Heart left ventricle (tissue), 16 donors: ENCODE results near the gene FAM221B. TPM values are rescaled to one million over a fixed set of nuclear protein-coding genes. Genes with fewer than 3 reads are reported as not detected.

Source experiments
- ATAC-seq, 4 donors: fragments of 200-7000 bp; cut with Tn5 transposase; one replicate each; pipeline ENCODE4 v1.9.1; 2020 to 2022; ENCODE audit warnings: moderate library complexity in 4 of 4, mild to moderate bottlenecking in 3 of 4, moderate number of reproducible peaks in 1 of 4
- DNase-seq, 5 donors: peaks; one replicate each; pipeline ENCODE4 v3.0.0-alpha.2; 2020
- H3K27ac ChIP-seq, 12 donors: fragments of 200-600 bp; sonication (generic) in 4 of 12; one replicate each; pipeline versions ENCODE4 v1.5.0 to v1.8.0; 2016 to 2022; ENCODE audit warnings: mild to moderate bottlenecking in 2 of 12
- H3K27me3 ChIP-seq, 9 donors: fragments of 200-600 bp; sonication (generic) in 2 of 9; one replicate each; pipeline versions ENCODE4 v1.5.1 to v1.8.0; 2016 to 2022; ENCODE audit warnings: mild to moderate bottlenecking in 3 of 9
- H3K36me3 ChIP-seq, 9 donors: fragments of 200-600 bp; sonication (generic) in 2 of 9; one replicate each; pipeline versions ENCODE4 v1.5.0 to v1.8.0; 2018 to 2022; ENCODE audit warnings: mild to moderate bottlenecking in 2 of 9
- H3K4me1 ChIP-seq, 12 donors: fragments of 200-600 bp; sonication (generic) in 4 of 12; one replicate each; pipeline versions ENCODE4 v1.5.0 to v1.8.0; 2016 to 2022; ENCODE audit warnings: mild to moderate bottlenecking in 3 of 12
- H3K4me3 ChIP-seq, 12 donors: fragments of 200-600 bp; sonication (generic) in 4 of 12; one replicate each; pipeline versions ENCODE4 v1.5.0 to v1.8.0; 2017 to 2022; ENCODE audit warnings: mild to moderate bottlenecking in 9 of 12, moderate library complexity in 4 of 12
- H3K9me3 ChIP-seq, 12 donors: fragments of 200-600 bp; sonication (generic) in 4 of 12; one replicate each; pipeline versions ENCODE4 v1.5.0 to v1.8.0; 2016 to 2022; ENCODE audit warnings: mild to moderate bottlenecking in 1 of 12
- POLR2A ChIP-seq, 2 donors: fragments of 450-650 bp; IDR thresholded peaks; one replicate each; pipeline ENCODE4 v1.6.1; 2017; ENCODE audit warnings: antibody characterized with exemption in 2 of 2, mild to moderate bottlenecking in 2 of 2, moderate library complexity in 2 of 2
- WGBS, 4 donors: extraction: QIAGEN DNeasy Blood & Tissue Kit in 2 of 4; methylation state at CpG; one replicate each; pipeline versions ENCODE4 v1.1.5 to v1.1.7; 2013 to 2018; 5-methylcytosine and 5-hydroxymethylcytosine counted together
- intact Hi-C, 10 donors: fragments of 100-400 bp; cut with DNase I; formaldehyde crosslinking; loops; one replicate each; pipeline versions ENCODE4 v1.11.1 to v1.14.2; 2022
- polyA plus RNA-seq, 2 donors: library from polyadenylated mRNA; stranded (reverse); fragments of 200-250 nt; gene quantifications; one replicate each; pipeline ENCODE4 v1.2.3, GENCODE V29; 2013
- total RNA-seq, 9 donors: library from RNA; depleted of rRNA in 2 of 9; stranded (reverse); fragments of >200 nt in 2 of 9; fragmentation: NEBNext Ultra II Directional in 3 of 9; extraction: Animal tissue kit (Norgen Biotek cat#: 25700) in 3 of 9; gene quantifications; one replicate each; pipeline versions ENCODE4 v1.1.0 to v1.2.4, GENCODE V29; 2016 to 2023
- TF ChIP-seq, protein P1 (sequence below), 12 donors: fragments of 200-600 bp; sonication (generic) in 4 of 12; IDR thresholded peaks; one replicate each; pipeline versions ENCODE4 v1.5.0 to v1.8.0; 2018 to 2022; ENCODE audit warnings: antibody characterized with exemption in 12 of 12, mild to moderate bottlenecking in 5 of 12
- donor health status: ischemic (EF 13 %, LVEDD 7.1; RV severe dilation, severe dysfunction).
- donor health status: healthy with polysubstance abuse.
- donor health status: DM: no; HTN: yes; CAD: no.
- donor health status: DM: no; HTN: no; CAD: no.
- donor health status: ischemic (EF 25% LVEDD 6.9; RV normal size, moderate dysfunction).
- donor health status: ischemic (EF 25% LVEDD 5.7; RV mildly dilated, moderate dysfunction).
- donor health status: healthy.
- donor health status: DM: yes; HTN: yes; CAD: no.
- donor health status: ischemic (EF 35%, LVEDD 5.7; RV mildly dilated, moderate dysfunction).
- donor health status: nonischemic (EF 11% LVEDD 7.7; RV severe dilation, severe dysfunction).
- donor health status: DM: yes; HTN: yes; CAD: no.
- donor health status: PGD.
- donor health status: ischemic (EF 29% LVEDD 5.4; RV normal size, mild dysfunction).
- donor health status: nonischemic (EF 23%, LVEDD 6.1; RV moderate dilation, normal function).

Gene FAM221B
- total and polyA plus RNA-seq, 11 donors: not detected

DNA sequence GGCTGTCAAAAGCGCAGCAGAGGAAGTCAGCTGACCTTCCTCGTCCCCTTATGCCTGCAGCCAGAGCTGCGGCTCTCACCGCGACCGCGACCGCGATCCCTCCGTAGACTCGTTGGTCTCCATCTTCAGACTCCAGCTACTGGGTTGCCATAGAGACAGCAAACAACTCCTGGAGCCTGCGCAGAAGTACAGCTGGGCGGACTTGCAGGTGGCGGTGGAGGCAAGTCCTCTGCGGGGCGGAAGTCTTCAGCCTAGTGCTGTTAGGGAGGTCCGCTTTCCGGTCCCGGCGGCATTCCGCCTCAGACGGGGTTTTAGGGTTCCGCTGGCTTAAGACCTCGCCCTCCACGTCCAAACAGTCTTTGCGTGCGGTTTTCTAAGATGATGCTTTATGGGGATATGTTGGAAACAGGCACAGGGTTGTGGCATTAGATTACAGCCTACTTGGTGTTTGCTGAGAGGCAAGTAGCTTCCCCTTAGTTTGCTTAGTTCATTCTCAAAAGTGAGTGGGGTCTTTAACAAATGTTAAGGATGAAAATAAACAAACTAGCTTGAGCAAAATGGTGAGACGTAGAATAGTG lies 16.4 kb downstream of the FAM221B start, which contains the start of gene SPAG8:
SPAG8 (minus strand) TSS at position 238 of the 578 bp plus-strand sequence; CDS start at position 123, 115 bp downstream.
- peak; percentile 71 to 81 (median 77) for ATAC-seq
- H3K9me3 ChIP-seq: no peaks in the 10 kb centered on the region
- H3K4me3 ChIP-seq: peak within 1 kb of the TSS; percentile 25 to 72 (median 60)
- intact Hi-C loops: loop anchor here in 2 of 10 donors (1.0 to 10.0 kb wide), 4 partner anchors 21 to 157 kb away; partner anchors contain the start of genes CCDC107 (in 2 of the 2), RMRP (in 2 of the 2), MSMP (in 1 of the 2) and NPR2 (in 1 of the 2)
- WGBS, 4 donors: 1 to 3% (median 2%) methylated on average over 19 to 28 of the region's 28 CpGs
- peaks cover 5 to 40% (median 31%) of the 10 kb centered on the region in 12 donors for H3K4me1 ChIP-seq
- no peaks in the 10 kb centered on the region for H3K27me3 ChIP-seq
- peak; percentile 95 to 98 (median 95) for DNase-seq
- peak in 1 of 2 donors; percentile 53 for TF ChIP-seq POLR2A (IDR thresholded peaks at IDR 0.05)
- TF ChIP-seq, protein P1, sequence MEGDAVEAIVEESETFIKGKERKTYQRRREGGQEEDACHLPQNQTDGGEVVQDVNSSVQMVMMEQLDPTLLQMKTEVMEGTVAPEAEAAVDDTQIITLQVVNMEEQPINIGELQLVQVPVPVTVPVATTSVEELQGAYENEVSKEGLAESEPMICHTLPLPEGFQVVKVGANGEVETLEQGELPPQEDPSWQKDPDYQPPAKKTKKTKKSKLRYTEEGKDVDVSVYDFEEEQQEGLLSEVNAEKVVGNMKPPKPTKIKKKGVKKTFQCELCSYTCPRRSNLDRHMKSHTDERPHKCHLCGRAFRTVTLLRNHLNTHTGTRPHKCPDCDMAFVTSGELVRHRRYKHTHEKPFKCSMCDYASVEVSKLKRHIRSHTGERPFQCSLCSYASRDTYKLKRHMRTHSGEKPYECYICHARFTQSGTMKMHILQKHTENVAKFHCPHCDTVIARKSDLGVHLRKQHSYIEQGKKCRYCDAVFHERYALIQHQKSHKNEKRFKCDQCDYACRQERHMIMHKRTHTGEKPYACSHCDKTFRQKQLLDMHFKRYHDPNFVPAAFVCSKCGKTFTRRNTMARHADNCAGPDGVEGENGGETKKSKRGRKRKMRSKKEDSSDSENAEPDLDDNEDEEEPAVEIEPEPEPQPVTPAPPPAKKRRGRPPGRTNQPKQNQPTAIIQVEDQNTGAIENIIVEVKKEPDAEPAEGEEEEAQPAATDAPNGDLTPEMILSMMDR (IDR thresholded peaks at IDR 0.05): peak in 1 of 12 donors; percentile 7
- peak within 1 kb of the TSS; percentile 16 to 100 (median 80) for H3K27ac ChIP-seq
- peaks cover 0 to 29% (median 28%) of the 10 kb centered on the region in 9 donors for H3K36me3 ChIP-seq

DNA sequence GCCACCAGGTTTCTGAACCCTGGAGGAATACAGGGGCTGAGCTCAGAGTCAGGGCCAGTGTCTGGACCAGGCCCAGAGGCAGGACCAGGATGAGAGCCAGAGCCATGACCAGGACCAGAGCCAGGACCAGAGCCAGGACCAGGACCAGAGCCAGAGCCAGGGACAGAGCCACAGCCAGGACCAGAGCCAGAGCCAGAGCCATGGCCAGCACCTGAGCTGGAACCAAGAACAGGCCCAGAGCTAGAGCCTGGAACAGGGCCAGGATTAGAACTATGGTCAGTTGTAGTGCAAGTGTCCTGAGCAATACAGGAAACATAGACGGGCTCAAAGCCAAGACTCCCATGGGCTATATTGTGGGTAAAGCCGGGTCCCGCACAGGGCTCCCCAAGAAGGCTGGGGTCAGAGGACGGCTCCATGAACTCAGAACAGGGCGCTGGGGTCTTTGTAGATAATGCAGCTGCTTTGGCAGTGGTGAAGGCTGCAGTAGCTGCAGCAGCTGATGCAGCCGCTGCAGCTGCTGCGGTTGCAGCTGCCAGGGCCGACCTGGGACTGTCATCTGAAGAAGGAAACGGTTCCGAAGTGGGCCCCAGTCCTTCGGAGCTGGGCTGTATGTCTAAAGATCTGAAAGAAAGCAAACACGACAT lies 17.0 kb downstream of the FAM221B start:
- DNase-seq: peak in 4 of 5 donors; percentile 38 to 64 (median 50)
- Histone ChIP-seq H3K27me3 (no peaks in the 10 kb centered on the region), H3K4me3 (peak overlapping the region; percentile 25 to 72 (median 60)), H3K9me3 (no peaks in the 10 kb centered on the region), H3K27ac (peak overlapping the region in 11 of 12 donors; percentile 63 to 100 (median 79)), H3K36me3 (peaks cover 0 to 36% (median 32%) of the 10 kb centered on the region in 9 donors), H3K4me1 (peaks cover 5 to 40% (median 29%) of the 10 kb centered on the region in 12 donors)
- ATAC-seq: no peak
- intact Hi-C loops: loop anchor here in 2 of 10 donors (1.0 to 10.0 kb wide), 4 partner anchors 20 to 157 kb away; partner anchors contain the start of genes CCDC107 (in 2 of the 2), RMRP (in 2 of the 2), MSMP (in 1 of the 2) and NPR2 (in 1 of the 2)
- WGBS, 4 donors: 2 to 16% (median 10%) methylated on average over 7 to 12 of the region's 12 CpGs
- no peak for TF ChIP-seq POLR2A (IDR thresholded peaks at IDR 0.05)
- TF ChIP-seq, protein P1 (IDR thresholded peaks at IDR 0.05): no peak

DNA sequence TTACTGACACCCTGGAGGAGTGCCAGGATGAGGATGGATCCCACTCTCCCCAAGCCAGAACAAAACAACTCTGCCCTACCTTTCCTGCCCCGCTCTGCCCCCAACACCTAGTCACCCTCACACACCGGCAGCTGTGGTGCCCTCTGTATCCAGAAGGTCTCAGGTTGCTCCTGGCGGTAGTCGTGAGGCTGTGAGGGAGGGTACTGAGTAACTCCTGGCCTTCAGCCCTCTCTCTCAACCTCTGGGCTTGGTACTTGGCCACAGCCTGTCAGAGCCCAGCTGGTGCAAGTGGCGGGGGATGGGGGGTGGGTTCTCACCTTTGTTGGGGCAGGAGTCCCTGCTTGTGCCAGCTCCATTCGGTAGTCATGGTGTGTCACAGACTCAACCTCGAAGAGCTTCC lies 18.4 kb downstream of the FAM221B start:
- Histone ChIP-seq H3K4me1 (peaks cover 5 to 34% (median 29%) of the 10 kb centered on the region in 12 donors), H3K27ac (no peak overlapping the region), H3K27me3 (no peaks in the 10 kb centered on the region), H3K9me3 (no peaks in the 10 kb centered on the region), H3K4me3 (no peak overlapping the region), H3K36me3 (peaks cover 0 to 49% (median 41%) of the 10 kb centered on the region in 9 donors)
- ATAC-seq (no peak), DNase-seq (no peak)
- TF ChIP-seq, protein P1 (IDR thresholded peaks at IDR 0.05): no peak
- no peak for TF ChIP-seq POLR2A (IDR thresholded peaks at IDR 0.05)
- 92 to 96% (median 95%) methylated on average over 7 of the region's 7 CpGs for WGBS, 4 donors
- intact Hi-C loops: loop anchor here in 2 of 10 donors (5.0 to 10.0 kb wide), 3 partner anchors 55 to 155 kb away; partner anchors contain the start of genes CCDC107 (in 2 of the 2), RMRP (in 2 of the 2), MSMP (in 1 of the 2) and SIT1 (in 1 of the 2)

DNA sequence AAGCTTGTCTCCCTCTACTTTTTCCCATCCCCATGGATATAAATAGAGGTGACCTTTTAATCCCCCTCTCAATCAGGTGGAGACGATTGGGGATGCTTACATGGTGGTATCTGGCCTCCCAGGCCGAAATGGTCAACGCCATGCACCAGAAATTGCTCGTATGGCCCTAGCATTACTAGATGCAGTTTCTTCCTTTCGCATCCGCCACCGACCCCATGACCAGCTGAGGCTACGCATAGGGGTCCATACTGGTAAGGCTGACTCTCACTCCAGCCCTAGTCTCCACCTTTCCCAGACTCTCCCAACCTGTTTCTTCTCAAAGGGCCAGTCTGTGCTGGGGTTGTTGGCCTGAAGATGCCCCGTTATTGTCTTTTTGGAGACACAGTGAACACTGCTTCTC lies 20.1 kb downstream of the FAM221B start:
- H3K4me3 ChIP-seq: no peak overlapping the region
- intact Hi-C loops: no loop called here
- no peak overlapping the region for H3K27ac ChIP-seq
- peaks cover 5 to 24% (median 19%) of the 10 kb centered on the region in 12 donors for H3K4me1 ChIP-seq
- ATAC-seq: no peak
- 88 to 93% (median 90%) methylated on average over 9 of the region's 9 CpGs for WGBS, 4 donors
- DNase-seq: no peak
- no peaks in the 10 kb centered on the region for H3K9me3 ChIP-seq
- peaks cover 0 to 61% (median 41%) of the 10 kb centered on the region in 9 donors for H3K36me3 ChIP-seq
- no peak for TF ChIP-seq POLR2A (IDR thresholded peaks at IDR 0.05)
- TF ChIP-seq, protein P1 (IDR thresholded peaks at IDR 0.05): no peak
- H3K27me3 ChIP-seq: no peaks in the 10 kb centered on the region
